IPS-18c (cell line): Measurements from ENCODE around the gene PKP4.

Experiments used
- H3K4me3 ChIP-seq: 2 replicates; pipeline ENCODE4 v1.7.0; 2013; ENCODE audit warnings: low read depth, mild to moderate bottlenecking, low read length, moderate library complexity; ENCODE audit not compliant: insufficient read depth
- H3K9me3 ChIP-seq: one replicate; pipeline ENCODE4 v1.6.1; 2013; ENCODE audit warnings: mild to moderate bottlenecking, low read length, moderate library complexity; ENCODE audit not compliant: control insufficient read depth, insufficient read depth

The PKP4 gene

DNA sequence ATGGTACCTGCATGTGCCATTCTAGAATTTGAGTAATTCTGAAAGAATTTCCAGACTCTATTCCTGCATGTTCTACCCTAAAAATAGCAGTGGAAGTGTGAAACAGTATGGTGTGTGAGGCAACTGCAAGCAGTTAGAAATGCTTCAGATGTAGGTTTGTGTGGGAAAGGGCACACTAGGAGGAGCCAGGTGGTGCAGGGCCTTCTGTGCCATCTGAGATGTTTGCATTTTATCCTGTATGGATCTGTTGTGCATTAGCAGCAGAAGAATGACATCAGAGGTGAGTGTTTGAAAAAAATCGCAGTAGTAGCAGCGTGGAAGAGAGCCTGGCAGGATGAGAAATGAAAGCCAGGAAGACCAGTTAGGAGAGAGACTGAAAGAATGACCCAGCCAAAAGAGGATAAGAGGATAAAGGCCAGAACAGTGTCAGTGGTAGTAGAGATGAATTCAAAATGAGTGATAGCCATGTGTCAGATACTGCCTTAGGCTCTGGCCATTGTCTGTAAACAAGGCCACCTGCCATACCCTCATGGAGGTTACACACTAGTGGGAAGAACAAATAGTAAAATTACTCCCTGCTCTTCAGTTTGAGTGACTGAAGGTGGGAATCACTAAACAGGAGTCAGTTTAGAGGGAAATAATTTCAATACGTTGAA is 142.2 kb downstream of the PKP4 start:
- Histone ChIP-seq H3K9me3 (no peaks in the 10 kb centered on the region), H3K4me3 (no peak overlapping the region)

DNA sequence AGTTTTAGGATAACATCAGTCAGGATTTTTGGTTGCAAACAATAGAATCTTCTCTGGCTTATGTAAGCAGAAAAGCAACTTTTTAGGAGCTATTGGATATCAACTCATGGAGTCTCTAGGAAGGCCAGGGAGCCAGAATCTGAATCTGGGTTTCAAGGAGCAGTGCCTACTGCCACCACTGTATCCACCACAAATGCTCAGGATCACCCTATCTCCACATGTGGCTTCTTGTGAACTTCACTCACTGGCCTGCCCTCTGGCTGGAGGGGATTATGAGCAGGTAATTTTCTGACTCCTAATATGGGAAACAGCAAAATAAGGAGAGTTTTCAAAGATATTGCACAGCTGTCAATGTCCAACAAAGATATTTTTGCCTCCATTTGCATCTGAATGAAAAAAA is 142.9 kb downstream of the PKP4 start:
- no peaks in the 10 kb centered on the region for H3K9me3 ChIP-seq
- H3K4me3 ChIP-seq = no peak overlapping the region

DNA sequence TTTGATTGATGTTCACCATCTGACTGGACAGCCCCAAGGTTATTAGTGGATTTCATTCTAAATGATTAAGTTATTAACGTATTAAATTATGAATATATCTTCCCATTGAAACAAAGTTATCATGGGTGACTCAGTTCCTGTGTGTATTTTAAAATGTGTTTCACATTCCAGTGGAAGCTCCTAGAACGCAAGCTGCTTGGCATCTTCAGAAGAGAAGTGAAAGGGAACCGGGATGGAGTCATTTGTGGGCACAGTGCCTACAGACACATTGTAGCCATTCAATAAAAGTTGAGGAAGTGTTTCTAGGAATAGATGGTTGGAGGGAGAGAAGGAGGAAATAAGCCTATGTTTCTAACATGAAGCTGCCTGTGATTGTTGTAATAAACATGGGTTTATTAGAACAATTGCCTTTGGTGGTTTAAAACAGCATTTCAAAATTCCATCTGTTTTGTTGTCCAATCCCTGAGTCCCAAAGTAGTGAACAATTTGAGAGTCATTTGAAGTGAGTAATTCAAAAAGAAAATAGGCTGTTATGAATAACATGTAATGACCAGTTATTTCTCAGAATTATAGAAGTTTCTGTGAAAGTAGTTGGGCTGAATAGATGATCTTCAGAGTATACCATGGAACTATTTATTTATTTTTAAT is 143.5 kb downstream of the PKP4 start:
- Histone ChIP-seq H3K4me3 (no peak overlapping the region), H3K9me3 (no peaks in the 10 kb centered on the region)

DNA sequence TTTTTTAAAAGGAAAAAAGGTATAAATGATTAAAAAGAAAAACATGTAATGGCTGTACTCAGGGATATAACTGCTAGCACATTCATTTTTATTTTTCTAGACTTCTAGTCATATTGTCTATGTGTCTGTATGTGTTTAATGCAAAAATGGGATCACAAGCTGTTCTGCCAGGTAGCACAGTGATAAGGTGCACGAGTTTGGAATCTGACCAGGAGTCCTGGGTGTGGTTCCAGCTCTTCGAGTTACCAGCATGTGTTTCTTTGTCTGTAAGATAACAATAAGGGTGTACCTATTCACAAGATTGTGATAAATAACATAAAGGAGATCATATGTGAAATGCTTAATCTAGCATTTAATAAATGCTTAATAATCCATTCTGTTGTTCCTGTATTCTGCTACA is 145.3 kb downstream of the PKP4 start:
- no peaks in the 10 kb centered on the region for H3K9me3 ChIP-seq
- H3K4me3 ChIP-seq = no peak overlapping the region

DNA sequence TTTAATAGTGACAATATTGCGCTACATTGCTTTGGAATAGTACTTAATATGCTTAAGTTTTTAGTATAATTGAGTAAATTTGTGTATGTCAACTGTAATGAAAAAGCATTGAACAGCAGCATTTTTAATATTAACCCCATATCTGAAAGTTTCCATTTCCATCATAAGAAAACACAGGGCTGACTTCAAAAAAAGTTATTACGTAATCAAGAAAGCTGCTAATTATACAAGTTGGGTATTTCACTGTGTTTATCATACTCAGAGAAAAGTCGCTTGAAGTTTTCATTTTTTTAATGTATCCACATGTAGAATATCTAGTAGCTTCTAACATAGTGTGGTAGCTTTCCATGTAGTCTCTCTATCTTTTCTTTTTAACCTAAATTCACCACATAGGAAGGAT is 146.5 kb downstream of the PKP4 start:
- no peak overlapping the region for H3K4me3 ChIP-seq
- no peaks in the 10 kb centered on the region for H3K9me3 ChIP-seq

DNA sequence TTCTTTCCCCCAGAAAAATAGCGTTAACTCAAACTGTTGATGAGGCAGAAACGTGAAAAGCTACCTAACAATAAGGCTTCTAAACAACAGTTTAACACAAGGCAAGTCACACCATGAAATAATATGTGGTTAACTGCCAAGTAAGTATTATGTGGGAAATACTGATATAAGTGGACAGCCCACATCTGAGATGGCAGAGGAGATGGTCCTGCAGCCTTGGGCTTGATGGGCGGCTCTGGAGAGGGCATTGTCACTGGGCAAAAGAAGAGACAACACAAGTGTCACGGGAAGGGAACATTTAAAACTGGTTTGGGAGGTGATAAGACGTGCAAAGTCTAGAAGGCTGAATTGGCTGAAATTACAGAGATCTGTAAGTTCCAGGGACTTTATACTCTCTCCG is 147.2 kb downstream of the PKP4 start:
- Histone ChIP-seq H3K4me3 (no peak overlapping the region), H3K9me3 (no peaks in the 10 kb centered on the region)

DNA sequence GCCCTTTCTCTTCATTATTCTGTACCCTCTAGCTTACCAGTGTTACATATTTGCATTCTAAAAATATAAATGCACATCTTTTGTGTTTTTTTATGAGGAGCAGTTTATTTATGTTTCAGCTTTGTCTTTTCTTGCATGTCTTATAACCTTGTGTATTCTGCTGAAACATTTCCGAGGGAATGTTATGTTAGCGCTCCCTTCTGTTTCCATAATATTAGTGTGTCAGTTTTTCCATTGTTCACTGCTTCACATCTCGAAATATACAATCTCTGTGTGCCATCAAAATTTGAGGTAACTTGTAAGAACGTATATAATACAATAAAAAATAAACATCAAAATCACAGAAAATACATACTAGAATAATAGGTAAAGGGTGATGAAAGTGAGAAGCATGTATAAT is 153.3 kb downstream of the PKP4 start:
- Histone ChIP-seq H3K9me3 (no peaks in the 10 kb centered on the region), H3K4me3 (no peak overlapping the region)

DNA sequence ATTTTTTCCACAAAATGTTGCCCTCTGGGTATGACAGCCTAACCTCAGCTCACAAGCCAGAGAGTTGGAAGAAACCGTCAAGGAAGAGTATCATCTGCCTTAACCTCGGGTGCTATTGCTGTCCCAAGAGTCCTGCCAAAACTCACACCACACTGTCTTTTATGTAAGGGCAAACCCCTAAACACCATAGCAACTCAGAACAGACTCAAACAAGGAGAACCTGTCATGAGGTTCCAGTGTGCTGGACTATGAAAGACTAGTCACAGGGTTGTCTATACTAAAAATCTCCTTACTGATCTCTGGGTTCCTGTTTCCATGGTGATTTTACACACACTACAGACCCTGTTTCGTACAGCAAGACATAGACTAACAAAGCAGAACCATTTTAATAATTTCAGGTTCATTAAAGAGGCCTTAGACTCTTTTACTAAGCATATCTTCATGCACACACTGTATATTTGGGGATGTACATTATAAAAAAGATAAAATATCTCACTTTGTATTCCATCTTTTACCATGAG is 159.8 kb downstream of the PKP4 start:
- no peak overlapping the region for H3K4me3 ChIP-seq
- no peaks in the 10 kb centered on the region for H3K9me3 ChIP-seq

DNA sequence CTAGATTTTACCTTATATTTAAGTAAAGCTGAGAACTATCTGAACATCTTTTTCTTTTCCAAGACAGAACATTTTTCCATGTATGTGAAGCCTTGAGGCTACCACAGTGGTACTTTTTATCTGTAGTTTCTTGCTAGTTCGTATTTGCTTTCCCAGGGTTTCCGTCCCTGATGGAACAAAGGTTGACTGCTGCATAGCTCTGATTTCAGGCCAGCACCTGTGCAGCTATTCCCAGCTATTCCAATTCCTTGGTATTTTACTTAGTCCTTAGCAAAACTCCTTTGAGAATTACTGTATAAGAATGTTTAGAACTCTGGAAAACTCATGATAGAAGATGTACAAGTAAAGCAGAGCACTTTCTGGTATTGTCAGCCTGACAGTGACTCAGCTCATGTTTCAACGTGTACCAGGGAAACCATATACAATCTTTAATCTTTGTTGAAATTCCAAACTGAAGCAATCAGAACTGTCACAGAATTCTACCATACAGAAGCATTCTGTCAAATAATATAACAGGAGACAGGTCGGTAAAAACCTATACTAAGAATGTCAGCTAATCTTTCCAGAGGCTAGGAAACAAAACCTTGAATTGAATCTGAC is 162.2 kb downstream of the PKP4 start:
- Histone ChIP-seq H3K4me3 (no peak overlapping the region), H3K9me3 (no peaks in the 10 kb centered on the region)

DNA sequence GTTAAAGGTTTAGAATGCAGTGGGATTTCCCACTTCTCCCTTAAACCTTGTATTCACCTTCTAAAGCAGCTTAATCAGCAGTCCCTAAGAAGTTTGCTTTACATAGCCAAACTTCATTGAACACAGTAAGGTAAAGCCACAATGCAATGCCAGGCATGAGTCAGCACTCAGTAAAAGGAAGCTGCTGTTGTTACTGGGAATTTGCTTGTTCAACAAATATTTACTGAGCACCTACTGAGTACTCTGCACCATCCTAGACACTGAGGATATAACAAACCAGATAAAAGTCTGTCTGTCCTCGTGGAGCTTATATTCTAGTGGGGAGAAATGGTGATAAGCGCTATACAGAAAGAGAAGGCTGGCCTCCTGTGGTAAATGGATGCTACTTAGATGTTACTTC is 162.7 kb downstream of the PKP4 start:
- Histone ChIP-seq H3K9me3 (no peaks in the 10 kb centered on the region), H3K4me3 (no peak overlapping the region)

DNA sequence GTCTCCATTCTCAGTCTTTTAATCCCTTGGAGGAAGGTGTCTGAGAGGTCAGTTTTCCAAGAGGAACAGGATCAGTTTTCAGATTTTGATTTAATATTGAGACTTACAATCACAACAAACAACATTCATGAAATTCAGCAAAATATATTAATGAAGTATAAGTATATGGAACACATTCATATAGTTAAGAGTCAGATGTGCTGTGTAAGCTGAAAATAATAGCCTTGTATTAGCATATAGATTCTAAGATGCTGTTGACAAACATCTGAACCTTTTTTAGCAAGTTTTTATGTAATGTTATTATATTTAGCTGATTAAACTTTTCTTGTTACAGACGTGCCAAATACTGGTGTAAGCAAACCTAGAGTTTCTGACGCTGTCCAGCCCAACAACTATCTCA is 163.9 kb downstream of the PKP4 start:
- Histone ChIP-seq H3K4me3 (no peak overlapping the region), H3K9me3 (no peaks in the 10 kb centered on the region)

DNA sequence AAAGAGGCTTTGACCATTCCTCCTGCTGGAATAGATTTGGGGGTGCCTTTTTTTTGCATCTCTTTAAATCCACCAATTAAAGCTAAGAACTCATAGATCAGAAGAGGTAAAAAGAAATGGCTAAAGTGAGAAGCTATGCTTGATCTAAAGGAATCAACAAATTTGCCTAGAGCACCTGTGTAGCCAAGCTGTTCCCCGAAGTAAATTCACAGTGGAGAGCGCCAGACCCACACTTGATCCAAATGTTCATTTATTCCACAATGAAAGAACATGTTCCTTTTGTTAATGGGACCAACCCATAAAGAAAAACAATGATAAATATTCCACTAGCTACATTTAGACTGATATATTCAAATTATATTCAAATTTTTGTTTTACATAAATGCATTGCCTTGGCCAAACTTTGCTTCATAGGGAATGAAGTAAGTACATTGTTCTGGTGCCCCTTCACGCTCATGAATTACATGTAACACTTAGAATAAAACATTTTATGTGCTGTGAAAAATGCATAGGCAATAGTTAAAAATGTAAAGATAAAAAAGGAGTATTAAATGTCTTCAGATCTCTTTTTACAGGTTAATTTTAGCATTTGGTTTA is 167.4 kb downstream of the PKP4 start:
- H3K9me3 ChIP-seq = no peaks in the 10 kb centered on the region
- H3K4me3 ChIP-seq = no peak overlapping the region

DNA sequence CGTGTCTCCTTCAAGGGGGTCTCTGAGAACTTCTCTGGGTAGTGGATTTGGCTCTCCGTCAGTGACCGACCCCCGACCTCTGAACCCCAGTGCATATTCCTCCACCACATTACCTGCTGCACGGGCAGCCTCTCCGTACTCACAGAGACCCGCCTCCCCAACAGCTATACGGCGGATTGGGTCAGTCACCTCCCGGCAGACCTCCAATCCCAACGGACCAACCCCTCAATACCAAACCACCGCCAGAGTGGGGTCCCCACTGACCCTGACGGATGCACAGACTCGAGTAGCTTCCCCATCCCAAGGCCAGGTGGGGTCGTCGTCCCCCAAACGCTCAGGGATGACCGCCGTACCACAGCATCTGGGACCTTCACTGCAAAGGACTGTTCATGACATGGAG is 168.2 kb downstream of the PKP4 start:
- no peaks in the 10 kb centered on the region for H3K9me3 ChIP-seq
- no peak overlapping the region for H3K4me3 ChIP-seq

DNA sequence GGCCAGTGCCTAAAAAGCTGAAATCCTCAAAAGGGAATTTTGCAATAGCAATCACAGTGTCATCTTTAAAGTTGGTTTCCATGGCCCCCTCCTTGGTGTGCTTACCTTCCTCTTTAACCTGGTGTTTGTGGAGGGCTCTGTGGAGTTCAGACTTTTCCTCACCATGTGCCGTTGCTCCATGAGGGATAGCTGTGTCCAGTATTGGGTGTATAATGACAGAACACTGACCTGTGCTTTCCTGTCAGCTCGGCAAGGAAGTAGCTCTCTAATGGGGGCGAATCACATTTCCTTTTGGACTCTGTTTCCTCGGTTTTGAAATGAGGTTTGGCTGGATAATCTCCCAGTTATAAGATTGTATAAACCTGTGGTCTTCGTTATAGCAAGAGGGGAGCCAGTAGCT is 172.4 kb downstream of the PKP4 start:
- H3K4me3 ChIP-seq = no peak overlapping the region

DNA sequence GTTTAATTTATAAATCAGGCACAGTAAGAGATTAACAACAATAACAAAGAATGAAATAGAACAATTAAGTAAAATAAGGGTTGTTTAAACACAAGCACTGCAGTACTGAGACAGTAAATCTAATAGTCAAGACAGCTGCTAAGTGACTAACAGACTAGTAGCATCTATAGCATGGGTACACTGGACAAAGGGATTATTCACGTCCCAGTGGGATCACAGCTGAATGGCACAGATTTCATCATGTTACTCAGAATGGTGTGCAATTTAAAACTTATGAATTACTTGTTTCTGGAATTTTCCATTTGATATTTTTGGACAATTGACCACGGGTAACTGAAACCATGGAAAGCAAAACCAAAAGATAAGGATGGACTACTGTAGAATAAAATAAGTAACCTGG is 176.5 kb downstream of the PKP4 start:
- no peak overlapping the region for H3K4me3 ChIP-seq
- no peaks in the 10 kb centered on the region for H3K9me3 ChIP-seq

More for the DNA sequence above, 172.4 kb downstream of the PKP4 start:
- H3K9me3 ChIP-seq = no peaks in the 10 kb centered on the region

DNA sequence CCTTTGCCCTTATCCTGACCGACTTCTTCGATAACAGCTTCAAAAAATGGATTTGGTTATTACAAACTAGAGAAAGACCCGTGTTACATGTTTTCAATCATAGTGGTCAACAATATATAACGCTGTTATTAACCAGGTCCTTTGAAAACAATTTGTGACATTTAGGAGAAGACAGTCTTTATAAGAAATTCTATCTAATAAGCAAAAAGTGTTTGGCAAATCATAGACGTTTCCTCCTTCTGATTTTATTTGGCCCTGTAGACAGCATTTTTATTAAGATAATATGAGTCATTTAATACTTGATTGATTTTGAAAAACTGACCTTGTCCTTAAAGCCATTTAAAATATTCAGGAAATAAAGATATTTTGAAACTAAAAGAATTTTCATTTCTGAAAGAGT is 177.9 kb downstream of the PKP4 start:
- Histone ChIP-seq H3K4me3 (no peak overlapping the region), H3K9me3 (no peaks in the 10 kb centered on the region)

DNA sequence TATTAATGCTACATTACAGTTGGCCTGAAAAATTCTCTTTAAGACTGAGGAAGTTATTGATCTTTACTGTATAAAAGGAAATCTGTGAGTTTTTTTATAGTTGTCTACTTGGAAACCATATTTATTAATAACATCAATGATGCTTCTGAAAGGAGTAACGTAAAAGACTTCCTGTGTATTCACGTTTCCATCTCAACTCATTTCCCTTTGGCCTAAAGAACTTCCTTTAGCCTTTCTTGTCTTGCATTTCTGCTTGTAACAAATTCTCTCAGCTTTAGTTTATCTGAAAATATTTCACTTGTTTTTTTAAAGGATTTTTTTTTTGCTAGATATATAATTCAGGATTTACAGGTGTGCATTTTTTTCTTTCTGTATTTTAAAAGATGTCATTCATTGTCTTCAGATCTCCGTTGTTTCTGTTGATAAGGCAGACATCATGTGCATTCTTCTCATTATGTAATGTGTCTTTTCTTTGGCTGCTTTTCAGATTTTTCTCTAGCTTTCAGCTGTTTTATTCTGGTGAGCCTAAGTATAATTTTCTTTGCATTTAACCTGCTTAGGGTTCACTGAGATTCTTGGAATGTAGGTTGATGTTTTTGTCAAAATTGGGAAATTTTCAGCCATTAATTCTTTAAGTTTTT is 179.3 kb downstream of the PKP4 start:
- Histone ChIP-seq H3K4me3 (no peak overlapping the region), H3K9me3 (no peaks in the 10 kb centered on the region)

DNA sequence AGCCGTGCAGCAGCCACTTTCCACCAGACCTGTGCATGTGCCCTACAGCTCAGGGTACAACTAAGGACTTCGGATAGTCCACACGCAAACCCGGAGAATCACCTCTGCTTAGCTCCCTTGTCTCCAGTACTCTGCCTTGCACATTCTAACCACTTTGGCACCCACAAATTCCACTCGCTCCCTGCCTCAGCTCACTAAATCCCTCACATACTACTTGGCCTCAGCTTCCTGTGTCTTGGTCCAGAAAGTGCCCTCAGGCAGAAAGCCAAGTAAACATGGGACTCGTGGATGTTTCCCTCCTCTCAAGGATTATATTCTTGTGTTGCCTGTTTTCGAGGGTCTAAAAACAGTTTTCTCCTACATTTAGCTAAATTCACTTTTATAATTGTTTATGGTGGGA is 180.6 kb downstream of the PKP4 start:
- H3K9me3 ChIP-seq = no peaks in the 10 kb centered on the region
- H3K4me3 ChIP-seq = no peak overlapping the region
